MM.1S (cell line): ENCODE data around the gene BTRC.

Experiments used
- EZH2 ChIP-seq: fragments of 300-600 bp; sonication (generic); optimal IDR thresholded peaks from 2 replicates; pipeline ENCODE3; 2017; ENCODE audit warnings: low read depth, mild to moderate bottlenecking, antibody characterized with exemption, low read length, mixed read lengths
- EZH2phosphoT487 ChIP-seq: fragments of 300-600 bp; sonication (generic); IDR thresholded peaks from 2 replicates; pipeline ENCODE4 v1.6.1; 2018; ENCODE audit warnings: antibody characterized with exemption, low read length
- TF ChIP-seq, protein P1 (sequence below): fragments of 300-600 bp; sonication (generic); IDR thresholded peaks from 2 replicates; pipeline ENCODE4 v1.5.1; 2016; ENCODE audit warnings: antibody characterized with exemption, low read length, mixed read lengths

DNA sequence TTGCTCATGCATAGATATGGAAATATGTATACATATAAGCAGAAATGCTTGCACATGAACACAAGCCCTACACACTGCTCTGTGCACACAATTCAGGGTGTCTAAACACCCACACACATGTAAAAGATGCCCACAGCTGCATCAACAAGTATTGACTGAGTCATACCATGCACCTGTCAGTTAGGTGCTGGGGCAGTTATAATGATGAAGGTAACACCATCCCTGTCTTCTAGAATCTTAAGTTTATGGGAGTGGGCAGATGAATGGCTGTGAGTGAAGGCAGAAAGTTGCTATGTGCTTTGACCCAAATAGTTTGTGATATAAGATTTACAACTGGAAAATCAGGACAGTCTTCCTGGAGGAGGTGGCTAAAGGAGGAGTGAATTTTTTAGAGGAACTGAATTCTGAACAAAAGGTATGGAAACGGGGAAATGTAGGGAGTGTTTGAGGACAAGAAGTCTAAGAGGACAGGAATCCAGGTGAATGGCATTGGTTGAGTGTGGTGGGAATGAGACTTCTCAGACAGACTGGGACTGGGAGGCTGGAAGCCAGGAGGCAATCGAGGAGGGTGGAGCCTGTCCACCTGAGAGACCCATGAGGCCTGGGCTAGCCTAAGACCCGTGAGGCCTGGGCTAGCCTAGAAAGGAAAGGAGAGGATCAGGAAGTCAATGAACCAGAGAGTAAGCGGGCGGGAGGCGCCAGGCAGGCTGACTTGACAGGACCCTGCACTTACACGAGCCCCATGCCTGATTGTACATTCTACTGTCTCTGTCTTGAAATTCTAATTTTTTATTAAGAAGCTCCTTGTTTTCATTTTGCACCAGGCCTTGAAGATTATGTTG lies 213.4 kb downstream of the BTRC start:
- TF ChIP-seq EZH2phosphoT487 (no peak), EZH2 (no peak)
- TF ChIP-seq, protein P1, sequence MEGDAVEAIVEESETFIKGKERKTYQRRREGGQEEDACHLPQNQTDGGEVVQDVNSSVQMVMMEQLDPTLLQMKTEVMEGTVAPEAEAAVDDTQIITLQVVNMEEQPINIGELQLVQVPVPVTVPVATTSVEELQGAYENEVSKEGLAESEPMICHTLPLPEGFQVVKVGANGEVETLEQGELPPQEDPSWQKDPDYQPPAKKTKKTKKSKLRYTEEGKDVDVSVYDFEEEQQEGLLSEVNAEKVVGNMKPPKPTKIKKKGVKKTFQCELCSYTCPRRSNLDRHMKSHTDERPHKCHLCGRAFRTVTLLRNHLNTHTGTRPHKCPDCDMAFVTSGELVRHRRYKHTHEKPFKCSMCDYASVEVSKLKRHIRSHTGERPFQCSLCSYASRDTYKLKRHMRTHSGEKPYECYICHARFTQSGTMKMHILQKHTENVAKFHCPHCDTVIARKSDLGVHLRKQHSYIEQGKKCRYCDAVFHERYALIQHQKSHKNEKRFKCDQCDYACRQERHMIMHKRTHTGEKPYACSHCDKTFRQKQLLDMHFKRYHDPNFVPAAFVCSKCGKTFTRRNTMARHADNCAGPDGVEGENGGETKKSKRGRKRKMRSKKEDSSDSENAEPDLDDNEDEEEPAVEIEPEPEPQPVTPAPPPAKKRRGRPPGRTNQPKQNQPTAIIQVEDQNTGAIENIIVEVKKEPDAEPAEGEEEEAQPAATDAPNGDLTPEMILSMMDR, result no peak
